Right hindlimb (tissue), 1 donor: ENCODE measurements around the gene ARL16.

Experiments used
- DNase-seq: peaks from one replicate; pipeline ENCODE4 v3.0.0-alpha.2; 2018

The ARL16 gene

DNA sequence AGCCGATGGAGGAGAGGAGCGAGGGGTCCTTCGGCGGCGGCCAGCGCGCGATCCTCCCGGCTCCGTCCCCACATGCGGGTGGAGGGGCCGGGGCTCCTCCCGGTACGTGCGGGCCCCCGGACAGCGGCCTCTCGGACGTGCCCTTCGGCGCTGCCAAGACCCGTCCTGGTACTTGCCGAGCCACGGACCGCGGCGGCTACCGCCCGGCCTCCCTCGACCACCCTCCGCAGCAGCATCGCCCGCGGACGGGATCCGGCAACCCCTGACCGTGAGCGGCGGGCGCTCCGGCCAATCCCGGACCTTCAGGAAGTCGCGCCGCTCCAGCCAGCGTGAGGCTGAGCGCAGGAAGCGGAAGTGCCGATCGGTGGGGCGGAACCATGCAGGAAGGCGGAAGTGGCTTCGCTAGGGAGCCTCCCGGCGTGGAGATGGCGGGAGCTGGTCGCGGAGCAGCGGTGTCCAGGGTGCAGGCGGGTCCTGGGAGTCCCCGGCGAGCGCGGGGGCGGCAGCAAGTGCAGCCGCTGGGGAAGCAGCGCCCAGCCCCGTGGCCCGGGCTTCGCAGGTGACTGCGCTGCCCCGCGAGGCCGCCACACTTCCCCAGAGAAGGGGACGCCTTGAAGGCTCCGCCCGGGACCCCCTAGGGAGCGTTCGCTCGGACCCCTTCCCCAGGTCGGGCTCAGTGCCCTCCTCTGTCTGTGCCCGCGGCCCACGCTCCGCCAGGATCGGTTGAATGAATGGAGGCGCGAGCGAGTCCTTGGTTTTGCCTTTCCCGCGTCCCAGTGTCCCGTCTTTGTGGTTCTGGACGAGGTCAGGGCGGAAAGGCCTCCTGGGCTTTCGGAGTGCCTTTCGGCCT is 17.0 kb downstream of the ARL16 start, which contains the start of the genes CCDC137 and OXLD1:
TSS of gene CCDC137 (plus strand) at position 396 of the 850 bp plus-strand sequence. CDS start at position 426, 30 bp downstream.
TSS of gene OXLD1 (minus strand) at position 264 of the 850 bp plus-strand sequence. CDS start at position 236, 28 bp downstream.
- DNase-seq, result peak; percentile 97

DNA sequence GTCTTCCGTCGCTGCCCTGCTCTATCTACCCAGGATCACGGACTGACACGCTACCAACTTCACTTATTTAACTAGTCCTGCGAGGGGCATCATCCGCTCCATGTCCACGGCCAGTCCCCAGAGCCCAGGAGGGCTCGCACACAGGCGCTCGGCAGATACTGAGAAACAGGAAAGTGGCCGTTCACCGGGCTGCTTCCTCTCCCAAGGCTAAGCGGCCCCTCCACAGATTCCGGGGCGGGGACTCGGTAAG is 17.6 kb downstream of the ARL16 start:
- DNase-seq, result no peak

DNA sequence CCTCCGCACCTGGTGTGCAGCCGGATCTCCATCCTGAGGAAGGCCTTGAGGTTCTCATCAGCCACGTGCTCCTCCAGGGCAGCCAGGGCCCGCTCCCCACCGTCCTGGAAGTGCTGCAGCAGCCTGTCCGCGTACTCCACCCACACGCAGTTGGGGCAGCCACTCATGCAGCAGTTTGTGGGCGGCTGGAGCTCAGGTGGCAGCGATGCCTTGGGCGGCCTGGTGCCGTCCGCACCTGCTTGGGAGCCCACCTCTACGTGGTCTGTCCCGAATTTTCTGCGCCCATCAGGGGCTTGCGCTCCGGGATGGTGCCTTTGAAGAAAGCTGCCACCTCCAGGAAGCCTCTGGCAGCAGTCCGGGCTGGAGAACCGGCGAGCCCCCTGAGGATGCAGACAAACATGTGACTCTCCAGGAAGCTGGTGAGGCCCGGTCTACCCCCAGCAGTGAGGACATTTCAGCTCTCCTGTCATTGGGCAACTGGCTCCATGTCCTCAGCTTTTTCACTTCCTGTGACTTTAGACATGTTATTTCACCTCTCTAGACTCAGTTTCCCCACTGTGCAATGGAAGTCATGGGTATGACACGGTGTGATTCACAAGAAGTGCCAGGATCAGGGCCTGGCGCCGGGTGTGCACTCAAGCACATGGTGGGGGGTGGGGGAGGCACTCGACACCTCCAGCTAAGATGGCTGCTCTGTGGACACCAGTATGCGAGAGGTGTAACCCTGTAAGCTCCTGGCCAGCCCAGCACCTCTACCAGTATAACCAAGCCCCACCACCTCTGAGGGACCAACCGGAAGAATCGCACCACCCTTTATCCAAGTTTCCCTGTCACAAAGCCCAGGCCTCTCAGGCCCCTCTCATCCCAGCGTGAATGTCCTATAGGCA is 18.1 kb downstream of the ARL16 start:
- no peak for DNase-seq

DNA sequence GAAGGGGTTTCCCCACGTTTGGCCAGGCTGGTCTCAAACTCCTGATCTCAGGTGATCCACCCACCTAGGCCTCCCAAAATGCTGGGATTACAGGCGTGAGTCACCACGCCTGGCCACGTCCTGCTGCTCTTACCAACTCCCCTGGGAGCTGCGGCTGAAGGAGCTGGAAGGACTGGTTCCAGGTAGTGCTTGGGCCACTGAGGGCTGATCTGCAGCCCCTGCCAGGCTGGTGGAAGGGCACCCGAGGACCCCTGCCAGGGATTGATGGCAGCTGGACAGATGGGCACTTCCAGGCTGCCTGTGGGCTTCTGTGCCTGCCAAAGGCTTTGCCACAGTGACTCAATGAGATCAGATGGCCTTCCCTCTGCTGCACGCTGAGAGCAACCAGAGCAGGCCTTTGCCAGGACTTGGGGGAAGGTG is 19.5 kb downstream of the ARL16 start:
- no peak for DNase-seq

DNA sequence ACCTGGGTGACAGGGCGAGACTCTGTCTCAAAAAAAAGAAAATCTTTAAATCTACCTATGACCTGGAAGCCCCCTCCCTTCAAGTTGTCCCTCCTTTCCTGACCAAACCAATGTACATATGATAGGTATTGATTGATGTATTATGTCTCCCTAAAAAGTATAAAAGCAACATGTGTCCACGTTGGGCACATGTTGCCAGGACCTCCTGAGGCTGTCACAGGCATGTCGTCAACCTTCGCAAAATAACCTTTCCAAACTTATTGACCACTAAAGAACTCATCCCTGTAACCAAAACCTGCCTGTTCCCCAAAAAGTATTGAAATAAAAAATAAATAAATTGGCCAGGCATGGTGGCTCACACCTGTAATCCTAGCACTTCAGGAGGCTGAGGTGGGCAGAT is 21.6 kb downstream of the ARL16 start:
- DNase-seq, result no peak

DNA sequence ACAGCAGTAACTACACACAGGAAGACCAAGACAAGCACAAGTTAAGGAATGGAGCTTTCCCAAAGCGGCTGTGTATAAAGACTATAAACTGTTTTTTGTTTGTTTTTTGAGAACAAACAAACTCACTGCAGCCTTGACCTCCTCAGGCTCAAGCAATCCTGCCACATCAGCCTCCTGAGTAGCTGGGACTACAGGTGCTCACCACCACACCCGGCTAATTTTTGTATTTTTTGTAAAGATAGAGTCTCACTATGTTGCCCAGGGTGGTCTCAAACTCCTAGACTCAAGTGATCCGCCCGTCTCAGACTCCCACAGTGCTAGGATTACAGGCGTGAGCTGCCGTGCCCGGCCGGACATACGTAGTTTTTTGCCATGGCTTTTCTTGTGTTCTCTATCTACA is 23.2 kb downstream of the ARL16 start:
- DNase-seq, result no peak

DNA sequence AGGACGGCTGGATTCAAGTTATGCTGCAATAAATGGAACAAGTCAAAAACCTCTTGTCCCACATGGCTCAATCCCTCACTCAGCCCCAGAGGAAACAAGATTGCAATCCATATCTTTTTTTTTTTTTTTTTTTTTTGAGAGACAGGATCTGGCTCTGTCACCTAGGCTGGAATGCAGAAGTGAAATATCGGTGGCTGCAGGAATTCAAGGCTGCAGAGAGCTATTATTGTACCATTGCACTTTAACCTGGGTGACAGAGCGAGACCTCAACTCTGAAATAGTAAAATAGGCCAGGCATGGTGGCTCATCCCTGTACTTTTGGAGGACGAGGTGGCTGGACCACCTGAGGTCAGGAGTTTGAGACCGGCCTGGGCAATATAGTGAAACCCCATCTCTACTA is 24.6 kb downstream of the ARL16 start:
- no peak for DNase-seq

DNA sequence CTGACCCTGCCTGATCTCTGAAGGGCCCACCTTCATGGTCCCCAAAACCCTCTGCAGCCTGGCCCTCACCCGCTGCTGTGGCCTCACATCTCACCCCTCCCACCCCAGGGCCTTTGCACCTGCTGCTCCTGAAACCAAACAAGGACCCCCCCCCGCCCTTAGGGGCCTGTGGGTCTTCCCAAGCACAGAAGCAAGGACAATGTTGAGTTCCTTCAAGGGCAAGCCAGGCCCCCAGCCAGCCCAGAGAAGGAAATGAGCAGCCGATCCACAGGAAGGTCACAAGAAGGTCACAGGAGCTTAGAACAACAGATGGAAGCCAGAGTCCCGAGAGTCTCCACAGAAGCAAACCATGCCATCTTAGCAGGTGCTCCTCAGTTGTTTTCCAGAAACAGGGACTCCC is 26.8 kb downstream of the ARL16 start:
- DNase-seq, result peak; percentile 17

DNA sequence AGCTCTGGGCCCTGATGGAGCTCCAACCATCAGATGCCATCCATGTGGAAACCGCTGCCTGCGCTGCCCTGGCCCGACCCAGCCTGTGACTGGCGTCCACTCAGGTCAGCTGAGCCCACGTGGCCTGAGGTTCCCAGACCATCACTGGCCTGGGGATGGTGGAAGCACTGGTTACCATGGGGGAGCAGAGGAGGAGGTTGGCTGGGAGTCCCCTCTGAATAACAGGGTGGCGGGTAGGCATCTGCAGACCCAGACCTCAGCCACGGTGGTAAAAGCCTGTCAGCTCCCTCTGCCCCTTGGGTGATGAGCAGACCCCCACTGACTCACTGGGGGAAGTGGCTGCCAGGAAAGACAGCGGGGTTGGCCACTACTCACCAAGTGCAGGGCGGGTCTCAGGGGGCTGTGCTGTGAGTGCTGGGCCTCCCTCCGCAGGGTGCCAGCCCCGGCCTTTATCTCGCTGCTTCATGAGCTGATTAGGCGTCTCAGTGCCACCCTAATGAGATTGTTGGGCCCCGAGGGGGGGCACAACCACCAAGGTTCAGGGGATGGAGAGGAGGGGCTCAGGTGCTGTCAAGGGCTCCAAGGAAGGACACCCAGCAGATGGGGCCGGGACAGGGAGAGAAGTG is 27.4 kb downstream of the ARL16 start, which contains the start of gene PDE6G:
TSS of gene PDE6G (minus strand) at position 425 of the 626 bp plus-strand sequence. CDS start 3,237 bp downstream, outside the sequence.
- DNase-seq, result peak; percentile 12

DNA sequence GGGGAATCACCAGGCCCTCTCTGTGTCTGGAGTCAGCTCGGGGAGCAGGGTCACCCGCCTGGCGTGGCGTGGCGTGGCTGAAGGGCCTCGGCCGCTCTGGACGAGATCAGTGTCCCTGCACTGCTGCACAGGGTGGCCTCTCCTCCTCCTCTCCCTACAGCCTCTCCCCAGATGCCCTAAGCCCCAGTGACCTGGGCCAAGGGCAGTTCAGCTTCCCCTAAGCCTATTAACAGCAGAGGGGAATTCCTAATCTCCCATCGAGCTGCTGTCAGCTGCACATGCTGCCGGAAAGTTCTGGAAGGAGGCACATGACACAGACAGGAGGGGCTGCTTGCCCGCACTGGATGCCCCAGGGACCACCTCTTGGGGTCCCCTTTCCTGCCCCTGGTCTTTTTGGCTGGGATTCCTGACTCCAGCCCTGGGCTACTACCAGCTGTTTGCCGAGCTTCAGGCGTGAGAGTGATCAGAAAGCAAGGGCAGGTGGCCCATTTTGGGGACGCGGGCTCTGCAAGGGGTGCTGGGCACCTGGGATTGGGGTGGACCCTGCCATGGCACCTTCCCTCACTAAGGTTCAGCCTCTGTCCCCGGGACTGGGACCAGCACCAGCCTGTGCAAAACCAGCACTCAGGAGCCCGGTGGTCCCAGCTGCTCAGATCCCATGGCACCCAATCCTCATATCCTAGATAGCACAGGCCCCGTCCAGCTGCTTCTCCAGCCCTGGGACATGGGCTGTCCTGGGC is 28.0 kb downstream of the ARL16 start:
- DNase-seq, result peak; percentile 11

DNA sequence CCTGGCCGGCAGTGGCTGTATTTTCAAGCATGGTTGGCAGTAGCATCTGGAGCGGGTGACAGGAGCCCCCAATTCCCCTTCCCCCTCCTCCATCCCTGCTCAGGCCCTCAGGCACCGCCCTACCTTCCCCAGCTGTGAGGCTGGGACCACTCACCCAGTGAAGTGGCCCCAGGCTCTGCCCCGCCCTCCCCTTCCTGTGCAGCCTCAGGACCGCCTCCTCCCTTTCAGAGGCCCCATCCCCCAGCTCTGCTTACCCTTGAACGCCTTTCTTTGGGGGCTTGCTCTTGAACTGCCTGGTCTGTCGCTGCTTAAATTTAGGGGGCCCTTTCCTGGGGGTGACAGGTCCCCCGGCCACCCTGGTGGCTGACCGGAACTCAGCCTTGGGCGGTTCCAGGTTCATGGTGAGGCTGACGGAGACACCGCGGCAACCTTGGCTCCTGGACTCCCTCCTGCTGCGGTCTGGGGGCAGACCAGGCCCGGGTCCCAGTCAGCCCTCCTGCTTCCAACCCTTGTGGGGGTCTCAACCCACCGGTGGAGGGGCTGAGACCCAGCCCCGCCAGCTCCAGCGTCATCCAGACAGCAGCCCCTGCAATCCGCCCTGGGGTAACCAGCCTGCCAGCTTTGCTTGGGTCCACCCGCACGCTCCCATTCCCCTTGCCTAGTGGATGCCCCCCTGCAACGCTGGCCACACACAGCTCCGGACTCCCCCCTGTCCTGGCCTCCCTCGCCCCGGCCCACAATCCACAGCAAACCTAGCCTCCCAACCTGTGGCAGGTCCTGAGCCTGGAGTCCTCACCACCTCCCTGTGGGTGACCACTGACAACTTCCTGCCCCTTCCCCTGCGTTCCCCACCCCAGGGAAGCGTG is 30.5 kb downstream of the ARL16 start:
- DNase-seq, result no peak

DNA sequence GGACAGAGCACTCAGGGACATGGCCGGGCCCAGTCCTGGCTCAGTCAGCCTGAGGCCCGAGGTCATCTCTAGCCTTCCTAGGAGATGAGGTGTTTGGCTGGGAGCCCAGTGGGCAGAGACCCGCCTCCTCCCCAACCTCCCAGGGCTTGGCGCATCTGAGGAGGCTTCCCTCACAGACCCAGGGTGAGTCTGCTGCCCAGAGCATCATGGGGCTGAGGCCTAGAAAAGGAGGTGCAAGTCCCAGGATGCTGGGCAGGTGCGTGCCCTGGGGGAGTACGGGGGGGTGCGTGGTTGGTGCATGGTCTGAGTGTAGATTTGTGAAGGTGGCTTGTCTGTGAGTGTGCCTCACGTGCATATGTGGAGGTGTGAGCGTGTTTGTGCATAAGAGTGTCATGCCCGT is 31.9 kb downstream of the ARL16 start:
- no peak for DNase-seq

DNA sequence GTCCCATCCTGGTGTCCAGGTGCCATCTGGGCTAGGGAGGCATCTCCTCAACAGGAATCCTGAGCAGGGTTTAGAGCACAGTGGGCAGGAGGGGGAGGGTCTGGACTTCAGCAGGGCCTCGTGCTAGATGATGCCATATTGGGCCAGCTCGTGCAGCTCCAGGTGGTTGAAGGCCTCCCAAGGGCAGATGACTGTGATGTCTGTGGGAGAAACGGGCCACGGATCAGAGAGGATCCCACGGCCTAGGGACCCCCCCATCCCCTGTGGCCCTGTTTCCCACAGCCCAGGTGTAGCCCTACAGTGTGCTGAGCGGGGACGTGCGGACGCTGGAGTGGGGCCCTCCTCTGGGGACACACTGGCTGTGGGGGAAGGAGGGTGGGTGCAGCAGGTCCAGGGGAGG is 32.6 kb downstream of the ARL16 start:
- DNase-seq, result no peak

DNA sequence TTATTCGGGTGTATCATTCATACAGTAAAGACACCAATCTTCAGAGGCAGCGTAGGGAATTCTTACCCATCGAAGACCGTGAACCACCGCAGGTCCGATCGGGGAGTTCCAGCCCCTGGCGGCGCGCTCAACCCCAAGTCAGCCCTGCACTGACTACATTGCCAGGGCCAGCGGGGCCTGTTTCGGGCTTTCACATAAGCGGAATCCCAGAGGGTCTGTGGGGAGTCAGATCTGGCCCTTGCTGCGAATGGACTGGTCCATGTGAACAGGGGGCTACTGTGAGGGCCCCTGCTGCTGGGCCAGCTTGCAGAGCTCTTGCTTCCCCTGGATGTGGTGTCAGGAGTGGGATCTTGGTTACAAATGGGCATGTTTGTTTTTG is 34.9 kb downstream of the ARL16 start:
- DNase-seq, result no peak

DNA sequence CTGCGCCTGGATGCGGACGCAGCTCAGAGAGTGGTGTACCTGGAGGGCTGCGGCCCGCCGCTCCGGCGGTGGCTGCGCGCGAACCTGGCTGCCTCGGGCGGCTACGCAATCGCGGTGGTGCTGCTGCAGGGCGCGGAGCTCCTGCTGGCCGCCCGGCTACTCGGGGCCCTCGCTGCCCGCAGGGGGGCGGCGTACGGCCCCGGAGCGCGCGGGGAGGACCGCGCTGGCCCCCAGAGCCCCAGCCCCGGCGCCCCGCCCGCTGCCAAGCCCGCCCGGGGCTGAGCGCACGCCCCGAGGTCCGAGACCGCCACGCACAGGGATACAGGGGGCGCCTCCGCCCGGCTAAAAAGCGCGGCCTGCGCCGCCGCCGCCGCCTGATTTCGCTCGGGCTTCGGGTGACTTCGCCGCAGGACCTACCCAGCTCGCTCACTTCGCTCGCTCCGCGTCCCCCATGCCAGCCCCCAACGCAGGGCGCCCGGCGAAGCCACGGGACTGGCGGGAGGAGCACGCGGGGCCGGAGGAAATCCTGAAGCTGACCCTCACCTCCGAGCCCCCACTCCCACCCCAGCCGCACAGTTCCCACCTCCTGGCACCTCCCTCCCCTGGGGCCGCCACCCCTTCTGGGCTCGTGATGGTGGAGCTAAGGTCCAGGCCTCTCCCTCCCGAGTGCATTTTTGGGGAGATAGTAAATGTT is 35.4 kb downstream of the ARL16 start:
- no peak for DNase-seq

DNA sequence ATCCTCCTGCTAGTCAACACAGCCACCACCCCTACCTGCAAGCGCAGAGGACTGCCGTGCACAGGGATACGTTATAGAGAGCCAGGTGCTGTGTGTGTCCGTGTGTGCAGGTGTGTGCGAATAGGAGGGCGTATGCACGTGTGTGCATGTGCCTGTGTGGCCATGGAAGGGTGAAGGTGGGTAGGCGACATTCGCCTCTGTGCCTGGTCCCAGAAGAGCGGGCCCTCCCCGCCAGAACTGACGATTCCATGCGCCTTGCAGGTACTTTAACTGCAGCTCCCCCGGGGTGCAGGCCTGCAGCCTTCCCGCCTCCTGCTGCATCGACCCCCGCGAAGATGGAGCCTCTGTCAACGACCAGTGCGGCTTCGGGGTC is 36.0 kb downstream of the ARL16 start:
- no peak for DNase-seq

DNA sequence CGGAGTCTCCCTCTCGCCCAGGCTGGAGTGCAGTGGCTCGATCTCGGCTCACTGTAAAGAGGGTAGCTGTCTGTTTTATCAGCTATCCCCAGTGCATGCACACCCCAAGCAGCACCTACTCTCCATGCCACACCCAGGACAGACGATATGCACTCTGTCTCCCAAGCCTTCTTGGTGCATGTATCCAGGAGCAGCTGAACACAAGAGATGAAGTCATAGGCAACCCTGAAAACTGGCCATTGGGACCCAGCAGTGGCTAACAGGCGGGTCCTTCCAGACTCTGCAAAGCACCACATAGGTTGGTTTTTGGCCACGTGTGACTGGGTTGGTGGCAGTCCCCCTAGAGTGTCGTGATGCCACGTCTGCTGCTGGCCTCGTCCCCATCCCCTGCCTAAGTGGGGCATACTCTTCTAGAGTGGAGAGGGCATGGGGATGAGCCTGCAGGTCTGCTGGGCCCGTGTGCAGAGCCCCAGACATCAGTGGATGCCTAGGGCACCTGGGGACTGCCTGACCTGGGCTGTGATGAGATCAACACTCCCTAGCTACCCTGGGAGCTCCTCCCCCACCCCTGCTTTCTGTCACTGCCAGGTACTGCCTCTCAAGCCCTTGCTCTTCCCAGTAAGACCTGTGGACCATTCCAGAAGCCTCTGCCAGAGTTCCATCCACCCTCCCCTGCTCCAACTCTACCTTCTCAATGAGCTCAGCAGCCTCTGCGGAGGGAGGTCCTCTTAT is 36.6 kb downstream of the ARL16 start:
- DNase-seq, result no peak

DNA sequence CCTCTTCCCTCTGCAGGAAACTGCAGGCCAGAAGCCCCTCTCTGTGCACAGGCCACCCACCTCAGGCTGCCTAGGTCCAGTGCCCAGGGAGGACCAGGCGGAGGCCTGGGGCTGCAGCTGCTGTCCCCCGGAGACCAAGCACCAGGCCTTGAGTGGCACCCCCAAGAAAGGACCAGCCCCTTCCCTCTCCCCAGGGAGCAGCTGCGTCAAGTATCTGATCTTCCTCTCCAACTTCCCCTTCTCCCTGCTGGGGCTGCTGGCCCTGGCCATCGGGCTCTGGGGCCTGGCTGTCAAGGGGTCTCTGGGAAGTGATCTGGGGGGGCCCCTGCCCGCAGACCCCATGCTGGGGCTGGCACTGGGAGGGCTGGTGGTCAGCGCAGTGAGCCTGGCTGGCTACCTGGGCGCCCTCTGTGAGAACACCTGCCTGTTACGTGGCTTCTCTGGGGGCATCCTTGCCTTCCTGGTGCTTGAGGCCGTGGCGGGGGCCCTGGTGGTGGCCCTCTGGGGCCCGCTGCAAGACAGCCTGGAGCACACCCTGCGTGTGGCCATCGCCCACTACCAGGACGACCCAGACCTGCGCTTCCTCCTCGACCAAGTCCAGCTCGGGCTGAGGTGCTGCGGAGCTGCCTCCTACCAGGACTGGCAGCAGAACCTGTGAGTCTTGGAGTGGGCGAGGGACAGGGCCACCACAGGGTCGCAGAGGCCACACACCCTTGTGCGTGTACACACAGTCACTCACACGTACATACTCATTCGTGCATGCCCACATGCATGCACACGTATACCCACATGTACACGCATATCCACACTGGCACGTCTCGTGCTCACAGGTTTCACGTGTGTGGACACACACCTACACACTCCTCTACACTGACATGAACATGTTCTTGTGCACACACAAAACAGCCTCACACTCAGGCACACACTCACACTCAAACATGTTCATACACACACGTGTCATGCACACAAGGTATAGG is 38.3 kb downstream of the ARL16 start:
- DNase-seq, result no peak

DNA sequence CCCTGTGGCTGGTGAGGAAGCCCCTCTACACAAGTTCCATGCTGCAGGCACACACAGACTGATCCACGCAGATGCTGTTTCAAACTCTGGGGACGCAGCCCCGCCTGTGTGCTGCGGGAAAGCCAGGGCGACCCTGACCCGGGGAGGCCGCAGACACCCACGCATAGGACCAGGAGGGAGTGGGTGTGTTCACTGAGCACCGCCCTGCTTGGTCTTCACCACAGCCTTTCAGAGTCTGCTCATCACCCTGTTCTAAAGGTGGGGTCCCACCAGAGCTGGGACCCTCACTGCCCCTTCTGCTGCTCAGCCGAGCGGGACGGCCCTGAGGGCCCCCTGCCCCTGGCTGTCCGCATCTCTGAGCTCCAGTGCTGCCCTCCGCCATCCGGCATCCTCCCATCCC is 39.1 kb downstream of the ARL16 start:
- DNase-seq, result no peak
